Tibial nerve (tissue), 4 donors: ENCODE results near the gene HECTD1.

Experiments
- CTCF ChIP-seq, 5 experiments: fragments of 200-600 bp in 3 of 5; fragments of 450-650 bp in 2 of 5; sonication (generic) in 3 of 5; IDR thresholded peaks; one replicate each; pipeline ENCODE4 v1.5.1; 2016 to 2019; ENCODE audit warnings: antibody characterized with exemption in 5 of 5, mild to moderate bottlenecking in 3 of 5, moderate library complexity in 2 of 5
- EP300 ChIP-seq, 2 donors: sonication (generic); formaldehyde crosslinking; IDR thresholded peaks; one replicate each; pipeline ENCODE4 v1.6.1; 2017; ENCODE audit warnings: antibody characterized with exemption in 2 of 2, mild to moderate bottlenecking in 1 of 2
- POLR2A ChIP-seq, 2 donors: fragments of 450-650 bp; IDR thresholded peaks; one replicate each; pipeline ENCODE4 v1.6.1; 2017; ENCODE audit warnings: antibody characterized with exemption in 2 of 2, mild to moderate bottlenecking in 2 of 2, moderate library complexity in 2 of 2

- TF ChIP-seq CTCF (IDR thresholded peaks at IDR 0.05) (no peak), EP300 (IDR thresholded peaks at IDR 0.05) (no peak), POLR2A (IDR thresholded peaks at IDR 0.05) (no peak)
Measured at GRCh38 chr14:31085027-31085426, 122.6 kb downstream of the HECTD1 start.
